Raji (cell line): ENCODE measurements around the gene MOB1B.

Experiments
- POLR2A ChIP-seq: IDR thresholded peaks from 2 replicates; pipeline ENCODE4 v1.6.1; 2011; ENCODE audit warnings: low read depth, low read length, control low read depth; ENCODE audit not compliant: insufficient read depth

The MOB1B gene

DNA sequence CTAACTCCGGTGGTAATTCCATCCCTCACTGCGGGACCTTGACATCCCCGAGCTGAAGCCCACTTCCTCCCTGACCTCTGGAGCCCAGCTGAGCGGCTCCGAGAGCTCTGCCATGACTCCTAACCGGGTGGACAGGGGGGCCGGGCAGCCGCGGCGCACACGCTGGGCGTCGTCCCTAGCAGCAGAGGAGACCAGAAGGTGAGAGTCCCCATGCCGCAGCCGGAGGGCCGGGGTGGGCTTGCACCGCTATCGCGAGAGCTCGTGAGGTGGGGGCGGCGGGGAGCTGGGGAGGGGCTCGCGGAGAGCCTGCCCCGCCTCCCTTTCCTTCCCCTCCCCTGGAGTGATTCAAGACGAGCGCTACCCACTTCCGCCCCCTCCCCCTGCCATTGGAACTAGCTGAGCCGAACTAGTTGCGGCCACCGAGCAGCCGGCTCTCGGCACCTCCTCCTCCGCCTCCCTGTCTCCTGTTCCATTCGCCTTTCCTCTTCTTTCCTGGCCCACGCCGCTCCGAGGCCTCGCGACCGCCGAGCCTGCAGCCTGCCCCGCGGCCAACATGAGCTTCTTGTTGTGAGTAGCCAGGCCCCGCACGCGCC lies at the start of gene MOB1B:
Gene MOB1B, plus strand, starts transcription at position 386 of the 593 bp plus-strand sequence. Its CDS starts 168 bp downstream, at position 554.
- peak; percentile 86 for TF ChIP-seq POLR2A

DNA sequence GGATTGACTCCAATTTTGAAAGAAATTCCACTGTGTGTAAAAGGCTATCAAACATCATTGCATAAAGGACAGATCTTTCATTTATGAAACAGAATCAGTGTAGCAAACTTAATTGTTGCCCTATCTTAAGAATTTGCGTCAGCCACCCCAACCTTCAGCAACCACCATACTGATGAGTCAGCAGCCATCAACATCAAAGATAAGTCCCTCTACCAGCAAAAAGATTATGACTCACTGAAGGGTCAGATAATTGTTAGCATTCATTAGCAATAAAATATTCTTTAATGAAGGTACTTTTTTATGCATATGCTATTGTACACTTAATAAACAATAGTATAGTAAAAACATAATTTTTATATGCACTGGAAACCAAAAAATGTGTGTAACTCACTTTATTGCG lies 46.7 kb upstream of the MOB1B start:
- TF ChIP-seq POLR2A, result no peak

DNA sequence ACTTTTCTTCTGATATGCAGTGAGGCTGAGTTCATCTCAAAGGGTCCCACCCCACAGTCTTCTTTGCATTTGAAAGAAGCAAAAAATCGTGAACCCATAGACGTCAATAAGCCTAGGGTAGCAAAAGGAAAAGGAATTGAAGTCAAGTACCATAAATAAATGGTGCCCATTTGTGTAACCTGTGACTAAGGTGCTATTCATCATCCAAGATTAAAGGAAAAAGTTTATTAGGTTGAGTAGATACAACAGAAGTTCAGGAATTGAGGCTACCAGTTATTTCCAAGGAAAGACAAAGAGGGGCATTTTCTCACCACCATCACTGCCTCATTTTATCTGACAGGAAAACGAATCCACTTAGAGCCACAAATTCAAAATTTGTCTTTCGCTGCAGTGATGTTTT lies 43.7 kb upstream of the MOB1B start:
- no peak for TF ChIP-seq POLR2A

DNA sequence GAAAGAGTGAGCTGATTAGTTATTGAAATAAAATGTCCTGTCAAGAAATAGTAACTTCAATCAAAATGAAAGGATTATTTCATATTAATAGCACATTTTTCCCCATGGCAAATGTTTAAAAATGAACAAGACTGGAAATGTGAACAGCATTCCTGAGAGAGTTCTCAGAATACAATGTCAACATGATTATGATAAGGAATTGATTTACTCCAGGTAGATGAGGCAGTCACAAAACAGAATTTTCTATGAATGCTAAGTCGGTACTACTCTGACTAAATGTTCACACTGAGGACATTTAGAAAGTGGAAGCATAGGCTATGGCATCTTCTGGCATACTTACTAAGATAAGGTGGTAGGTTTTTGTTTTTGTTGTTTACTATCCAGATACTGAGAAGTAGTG lies 43.1 kb upstream of the MOB1B start:
- no peak for TF ChIP-seq POLR2A

DNA sequence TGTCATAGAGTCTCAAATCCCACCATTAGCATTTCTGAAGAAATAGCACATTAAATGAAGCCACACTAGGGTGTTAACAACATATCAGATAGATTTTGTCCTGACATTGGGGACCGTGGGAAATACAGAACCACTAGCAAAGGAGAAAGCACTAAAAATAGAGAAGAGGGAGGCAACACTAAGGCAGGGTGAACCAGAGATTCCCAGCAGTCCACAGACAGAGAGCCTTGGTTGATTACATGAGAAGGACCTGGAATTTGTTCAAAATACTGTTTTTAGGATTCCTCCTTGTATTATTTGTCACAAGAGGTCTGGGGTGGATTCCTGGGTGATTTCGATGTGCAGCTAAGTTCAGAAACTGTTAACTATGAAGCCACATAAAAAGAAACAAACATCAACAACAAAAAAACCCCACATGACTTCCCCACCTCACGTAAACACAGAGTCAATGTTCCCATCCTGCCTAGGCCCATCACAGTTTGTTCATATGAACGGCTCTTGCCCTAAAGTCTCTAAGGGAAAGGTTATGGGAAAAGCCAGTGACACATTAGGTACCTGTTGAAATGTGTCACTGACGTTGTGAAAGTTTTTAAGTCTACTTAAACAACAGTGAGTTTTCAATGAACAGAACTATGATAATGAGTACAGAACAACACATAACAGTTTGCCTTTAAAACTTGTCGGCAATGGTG lies 38.9 kb upstream of the MOB1B start:
- no peak for TF ChIP-seq POLR2A

DNA sequence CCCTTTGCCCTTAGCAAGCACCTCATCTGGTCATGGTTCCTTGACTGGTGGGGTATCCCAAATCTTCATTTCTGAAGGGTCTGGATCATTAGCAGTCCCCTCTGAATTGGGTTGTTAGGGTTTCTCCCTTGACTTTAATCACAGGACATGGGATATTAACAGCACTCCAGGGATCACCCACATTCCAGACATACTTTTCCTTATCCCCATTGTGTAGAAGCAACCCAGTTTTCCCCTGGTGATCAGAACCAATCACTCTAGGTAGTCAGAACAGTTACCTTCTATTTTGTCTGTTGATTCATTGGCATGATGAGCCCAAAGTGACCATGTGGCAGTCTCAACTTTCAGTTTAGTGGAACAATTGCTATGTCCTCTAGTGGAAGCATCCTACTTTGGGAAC lies 33.4 kb upstream of the MOB1B start:
- no peak for TF ChIP-seq POLR2A

DNA sequence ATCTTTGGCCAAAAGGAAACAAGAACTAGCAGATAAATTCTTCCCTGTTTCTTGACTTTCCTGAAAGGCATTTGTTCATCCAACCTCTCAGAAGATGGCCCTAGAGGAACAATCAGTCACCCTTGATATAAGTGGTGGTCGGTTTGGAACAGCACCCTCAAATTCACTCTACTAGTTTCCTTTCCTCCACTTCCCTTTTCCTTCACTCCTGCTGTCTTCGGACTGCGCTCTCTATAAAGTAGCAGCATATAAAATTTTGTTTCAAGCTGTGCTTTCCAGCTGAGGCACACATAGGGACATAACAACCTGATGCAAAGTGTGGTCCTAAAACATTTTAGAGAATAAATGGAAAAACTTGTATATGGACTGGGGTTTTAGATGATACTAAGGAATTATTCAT lies 29.0 kb upstream of the MOB1B start:
- TF ChIP-seq POLR2A, result no peak

DNA sequence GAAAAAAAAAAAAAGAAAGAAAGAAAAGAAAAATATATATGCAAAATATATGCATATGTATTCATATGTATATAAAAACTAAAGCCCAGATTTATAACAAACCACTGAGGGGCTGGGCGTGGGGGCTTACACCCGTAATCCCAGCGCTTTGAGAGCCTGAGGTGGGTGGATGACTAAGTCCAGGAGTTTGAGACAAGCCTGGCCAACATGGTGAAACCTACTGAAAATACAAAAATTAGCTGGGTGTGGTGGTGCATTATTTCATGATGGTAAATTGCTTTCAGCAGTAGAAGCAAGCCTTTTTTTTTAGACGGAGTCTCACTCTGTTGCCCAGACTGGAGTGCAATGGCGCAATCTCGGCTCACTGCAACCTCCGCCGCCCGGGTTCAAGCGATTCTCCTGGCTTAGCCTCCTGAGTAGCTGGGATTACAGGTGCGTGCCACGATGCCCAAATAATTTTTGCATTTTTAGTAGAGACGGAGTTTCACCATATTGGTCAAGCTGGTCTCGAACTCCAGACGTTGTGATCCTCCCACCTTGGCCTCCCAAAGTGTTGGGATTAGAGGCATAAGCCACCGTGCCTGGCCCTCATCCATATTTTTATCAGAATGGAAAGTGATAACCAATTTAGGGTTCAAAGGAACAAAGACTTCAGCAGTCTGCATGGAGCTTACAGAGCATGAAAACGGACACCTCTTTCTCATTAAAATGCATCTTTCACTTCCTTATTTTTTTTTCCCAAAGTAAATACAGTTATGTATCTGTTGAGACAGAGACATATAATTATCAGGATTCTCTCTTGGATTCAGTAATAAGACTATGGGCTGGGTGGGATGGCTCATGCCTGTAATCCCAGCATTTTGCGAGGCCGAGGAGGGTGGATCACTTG lies 27.7 kb upstream of the MOB1B start:
- no peak for TF ChIP-seq POLR2A

DNA sequence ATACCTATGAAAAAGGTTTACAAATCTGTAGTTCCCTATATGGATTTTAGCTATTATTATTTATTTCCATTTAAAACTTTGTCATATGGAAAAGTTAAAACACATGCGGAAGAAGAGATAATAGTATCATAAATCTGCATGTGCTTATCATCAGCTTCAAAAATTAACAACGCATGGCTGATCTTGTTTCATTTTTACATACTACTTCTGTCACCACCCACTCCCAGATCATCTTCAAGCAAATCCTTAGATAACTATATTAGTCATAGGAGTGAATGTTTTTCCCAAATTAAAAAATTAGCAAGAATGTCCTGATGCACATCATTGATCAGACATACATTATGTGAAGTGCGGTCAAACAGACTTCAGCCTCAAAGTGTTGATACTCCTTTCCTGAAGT lies 24.6 kb upstream of the MOB1B start:
- no peak for TF ChIP-seq POLR2A

DNA sequence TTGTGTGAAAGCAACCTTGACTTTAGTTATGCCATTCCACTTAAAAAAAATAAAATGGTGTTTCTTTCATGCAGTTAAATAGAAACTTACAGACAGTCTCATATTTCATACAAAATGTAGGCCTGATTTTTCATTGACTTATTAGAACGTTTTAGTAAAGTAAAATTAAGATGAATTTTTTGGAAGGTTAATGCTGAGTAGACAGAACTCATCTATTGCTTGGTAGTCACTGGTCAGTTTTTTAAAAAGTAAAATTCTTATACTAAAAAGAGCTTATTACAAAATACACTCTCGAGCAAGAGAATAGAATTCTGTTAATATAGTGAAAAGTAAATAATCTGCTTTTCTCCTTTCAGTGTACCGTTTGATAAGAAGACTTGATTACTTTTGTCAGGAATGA lies 21.4 kb upstream of the MOB1B start:
- TF ChIP-seq POLR2A, result no peak

DNA sequence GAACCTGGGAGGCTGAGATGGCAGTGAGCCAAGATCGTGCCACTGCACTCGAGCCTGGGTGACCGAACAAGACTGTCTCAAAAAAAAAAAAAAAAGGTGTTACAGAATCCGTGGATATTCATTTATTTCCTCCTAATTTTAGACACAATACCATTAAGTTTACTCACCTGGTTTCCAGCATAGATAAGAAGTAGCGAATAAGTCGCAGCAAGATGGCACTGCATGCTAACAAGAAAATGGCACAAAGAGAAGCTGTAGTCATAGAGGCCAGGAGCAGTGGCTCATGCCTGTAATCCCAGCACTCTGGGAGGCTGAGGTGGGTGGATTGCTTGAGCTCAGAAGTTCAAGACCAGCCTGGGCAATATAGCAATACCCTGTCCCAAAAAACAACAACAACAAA lies 17.0 kb upstream of the MOB1B start:
- no peak for TF ChIP-seq POLR2A

DNA sequence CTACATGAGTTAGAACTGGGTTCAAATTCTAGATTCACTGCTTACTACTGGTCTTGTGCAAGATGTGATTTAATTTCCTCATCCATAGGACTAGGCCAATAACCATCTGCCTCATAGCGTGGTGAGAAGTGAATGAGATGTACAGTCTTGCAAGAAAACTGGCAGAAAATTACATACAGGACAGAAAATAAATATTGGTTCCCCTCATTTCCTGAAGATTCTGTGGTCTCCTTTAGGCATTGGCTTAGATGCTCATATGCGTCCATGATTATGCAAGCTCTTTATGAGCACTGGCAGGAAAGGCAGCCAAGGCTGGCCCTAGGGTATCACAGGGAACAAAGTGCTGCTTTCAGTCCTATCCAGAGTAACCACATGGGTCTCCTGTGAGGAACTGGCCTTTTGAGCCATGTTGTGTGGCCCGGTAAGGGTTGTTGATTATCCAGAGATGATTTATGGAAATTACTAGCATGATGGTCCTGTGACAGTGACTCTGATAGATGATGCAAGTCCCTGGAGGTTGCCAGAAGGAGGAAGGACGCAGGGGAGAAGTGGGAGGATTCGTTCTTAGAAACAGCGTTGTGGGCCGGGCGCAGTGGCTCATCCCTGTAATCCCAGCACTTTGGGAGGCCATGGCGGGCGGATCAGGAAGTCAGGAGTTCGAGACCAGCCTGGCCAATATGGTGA lies 9.9 kb upstream of the MOB1B start:
- no peak for TF ChIP-seq POLR2A

DNA sequence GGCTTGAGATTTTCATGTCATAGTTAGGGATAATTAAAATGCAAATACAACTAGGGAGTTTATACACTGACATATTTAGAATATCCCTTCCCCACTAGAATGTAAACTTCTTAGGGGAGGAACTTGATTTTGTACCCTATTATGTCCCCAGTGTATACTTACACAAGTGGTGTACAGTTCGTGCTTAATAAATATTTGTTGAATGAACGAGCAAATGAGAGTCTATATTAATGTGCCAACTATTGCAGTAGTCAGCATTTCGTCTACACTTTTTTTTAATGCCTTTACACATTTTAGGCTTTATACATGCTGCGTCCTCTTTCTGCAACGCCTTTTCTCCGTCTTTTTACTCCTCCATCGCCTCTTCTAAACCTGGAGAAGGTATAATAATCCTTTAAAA lies 8.4 kb upstream of the MOB1B start:
- TF ChIP-seq POLR2A, result no peak

DNA sequence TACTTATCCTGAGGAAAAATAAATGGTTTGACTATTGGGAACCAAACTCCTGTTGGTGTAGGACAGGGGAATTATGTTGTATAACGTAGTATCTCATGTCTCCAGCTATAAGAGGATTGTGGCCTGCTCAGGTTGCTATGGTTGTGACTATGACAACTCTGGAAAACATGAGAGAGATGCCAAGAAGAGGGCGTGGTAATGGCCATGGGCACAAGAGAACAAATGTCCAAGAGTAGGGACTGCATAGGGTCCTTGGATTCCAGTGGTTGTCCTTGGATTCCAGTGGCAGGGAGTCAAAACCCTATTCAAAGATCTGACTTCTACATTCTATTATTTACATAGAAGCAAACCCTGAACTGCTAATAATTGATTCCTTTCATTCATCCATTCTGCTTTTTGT lies 6.8 kb upstream of the MOB1B start:
- TF ChIP-seq POLR2A, result no peak

DNA sequence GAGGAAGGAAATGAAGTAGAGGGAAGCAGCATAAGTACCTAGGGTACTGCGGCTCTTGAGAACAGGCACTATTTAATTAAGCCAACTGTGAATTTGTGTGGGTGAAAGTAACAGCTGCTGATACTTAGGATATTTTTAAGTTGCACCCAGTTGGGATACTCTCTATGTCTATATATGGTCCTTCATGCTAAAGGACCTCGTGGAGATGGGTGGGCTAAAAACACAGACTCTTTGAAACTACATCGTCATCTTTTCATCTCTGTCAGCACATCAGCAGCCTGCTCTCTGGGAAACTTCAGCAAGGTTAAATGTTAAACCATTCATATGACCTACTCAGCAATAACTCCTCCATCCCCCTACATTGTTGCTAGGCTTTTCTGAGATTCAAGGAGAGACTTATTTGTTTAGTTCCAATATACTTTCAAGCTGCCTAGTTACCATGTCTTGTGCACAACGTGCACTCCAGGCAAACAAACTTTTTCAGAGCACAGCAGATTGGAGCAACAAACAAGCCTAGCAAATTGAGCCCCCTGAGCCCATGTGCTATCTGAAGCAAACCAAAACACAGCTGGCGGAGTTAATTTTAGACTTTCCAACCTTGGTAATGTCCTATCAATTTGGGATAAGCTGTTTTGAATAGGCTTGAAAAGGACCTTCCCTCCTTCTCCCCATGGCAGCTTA lies 6.2 kb upstream of the MOB1B start:
- no peak for TF ChIP-seq POLR2A
